Neural cell (in vitro differentiated cells): ENCODE data around the gene COL25A1.

Source experiments
- EZH2 ChIP-seq: fragments of 200-600, 300-800 bp; shearing (Covaris generic), sonication (generic); IDR thresholded peaks from 2 replicates; pipeline ENCODE4 v1.6.1; 2014; ENCODE audit warnings: antibody characterized with exemption, low read length, borderline replicate concordance, mild to moderate bottlenecking; ENCODE audit not compliant: insufficient read depth, poor library complexity, severe bottlenecking
- RAD21 ChIP-seq: fragments of 450-650 bp; conservative IDR thresholded peaks from 2 replicates; pipeline ENCODE4 v1.6.1; 2014; ENCODE audit warnings: antibody characterized with exemption, mild to moderate bottlenecking, moderate library complexity
- SMC3 ChIP-seq: fragments of 450-650 bp; conservative IDR thresholded peaks from 2 replicates; pipeline ENCODE4 v1.6.1; 2014; ENCODE audit warnings: antibody characterized with exemption, mild to moderate bottlenecking, moderate library complexity; ENCODE audit not compliant: poor library complexity
- TF ChIP-seq, protein P1 (sequence below): fragments of 450-650 bp; IDR thresholded peaks from 2 replicates; pipeline ENCODE4 v1.5.1; 2014; ENCODE audit warnings: antibody characterized with exemption, mild to moderate bottlenecking, moderate library complexity; ENCODE audit not compliant: poor library complexity, severe bottlenecking
- TF ChIP-seq, protein P2 (sequence below): IDR thresholded peaks from 2 replicates; pipeline ENCODE4 v1.6.1; 2012; ENCODE audit warnings: borderline replicate concordance

DNA sequence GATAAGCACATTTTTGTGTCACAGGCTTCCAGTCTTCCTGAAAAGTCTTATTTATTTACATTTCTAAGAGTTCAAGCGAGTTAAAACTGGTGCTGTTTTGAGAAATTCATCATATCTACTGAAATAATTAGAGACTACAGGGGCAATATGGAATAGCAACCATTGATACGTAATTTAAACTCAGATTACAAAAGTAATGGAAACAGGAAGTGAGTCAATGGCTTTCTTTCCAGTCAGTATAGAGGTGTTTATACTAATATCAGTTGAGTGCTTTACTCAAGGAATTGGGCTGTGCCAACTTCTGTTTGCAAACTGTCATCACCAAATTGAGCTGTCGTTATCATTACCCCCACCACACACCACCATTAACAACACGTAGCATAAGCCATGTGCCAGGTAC, 222.7 kb downstream of the COL25A1 start:
- TF ChIP-seq, protein P1, sequence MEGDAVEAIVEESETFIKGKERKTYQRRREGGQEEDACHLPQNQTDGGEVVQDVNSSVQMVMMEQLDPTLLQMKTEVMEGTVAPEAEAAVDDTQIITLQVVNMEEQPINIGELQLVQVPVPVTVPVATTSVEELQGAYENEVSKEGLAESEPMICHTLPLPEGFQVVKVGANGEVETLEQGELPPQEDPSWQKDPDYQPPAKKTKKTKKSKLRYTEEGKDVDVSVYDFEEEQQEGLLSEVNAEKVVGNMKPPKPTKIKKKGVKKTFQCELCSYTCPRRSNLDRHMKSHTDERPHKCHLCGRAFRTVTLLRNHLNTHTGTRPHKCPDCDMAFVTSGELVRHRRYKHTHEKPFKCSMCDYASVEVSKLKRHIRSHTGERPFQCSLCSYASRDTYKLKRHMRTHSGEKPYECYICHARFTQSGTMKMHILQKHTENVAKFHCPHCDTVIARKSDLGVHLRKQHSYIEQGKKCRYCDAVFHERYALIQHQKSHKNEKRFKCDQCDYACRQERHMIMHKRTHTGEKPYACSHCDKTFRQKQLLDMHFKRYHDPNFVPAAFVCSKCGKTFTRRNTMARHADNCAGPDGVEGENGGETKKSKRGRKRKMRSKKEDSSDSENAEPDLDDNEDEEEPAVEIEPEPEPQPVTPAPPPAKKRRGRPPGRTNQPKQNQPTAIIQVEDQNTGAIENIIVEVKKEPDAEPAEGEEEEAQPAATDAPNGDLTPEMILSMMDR, result no peak
- TF ChIP-seq RAD21 (no peak), EZH2 (no peak), SMC3 (no peak)
- TF ChIP-seq, protein P2, sequence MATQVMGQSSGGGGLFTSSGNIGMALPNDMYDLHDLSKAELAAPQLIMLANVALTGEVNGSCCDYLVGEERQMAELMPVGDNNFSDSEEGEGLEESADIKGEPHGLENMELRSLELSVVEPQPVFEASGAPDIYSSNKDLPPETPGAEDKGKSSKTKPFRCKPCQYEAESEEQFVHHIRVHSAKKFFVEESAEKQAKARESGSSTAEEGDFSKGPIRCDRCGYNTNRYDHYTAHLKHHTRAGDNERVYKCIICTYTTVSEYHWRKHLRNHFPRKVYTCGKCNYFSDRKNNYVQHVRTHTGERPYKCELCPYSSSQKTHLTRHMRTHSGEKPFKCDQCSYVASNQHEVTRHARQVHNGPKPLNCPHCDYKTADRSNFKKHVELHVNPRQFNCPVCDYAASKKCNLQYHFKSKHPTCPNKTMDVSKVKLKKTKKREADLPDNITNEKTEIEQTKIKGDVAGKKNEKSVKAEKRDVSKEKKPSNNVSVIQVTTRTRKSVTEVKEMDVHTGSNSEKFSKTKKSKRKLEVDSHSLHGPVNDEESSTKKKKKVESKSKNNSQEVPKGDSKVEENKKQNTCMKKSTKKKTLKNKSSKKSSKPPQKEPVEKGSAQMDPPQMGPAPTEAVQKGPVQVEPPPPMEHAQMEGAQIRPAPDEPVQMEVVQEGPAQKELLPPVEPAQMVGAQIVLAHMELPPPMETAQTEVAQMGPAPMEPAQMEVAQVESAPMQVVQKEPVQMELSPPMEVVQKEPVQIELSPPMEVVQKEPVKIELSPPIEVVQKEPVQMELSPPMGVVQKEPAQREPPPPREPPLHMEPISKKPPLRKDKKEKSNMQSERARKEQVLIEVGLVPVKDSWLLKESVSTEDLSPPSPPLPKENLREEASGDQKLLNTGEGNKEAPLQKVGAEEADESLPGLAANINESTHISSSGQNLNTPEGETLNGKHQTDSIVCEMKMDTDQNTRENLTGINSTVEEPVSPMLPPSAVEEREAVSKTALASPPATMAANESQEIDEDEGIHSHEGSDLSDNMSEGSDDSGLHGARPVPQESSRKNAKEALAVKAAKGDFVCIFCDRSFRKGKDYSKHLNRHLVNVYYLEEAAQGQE, result no peak
